HepG2 (cell line): ENCODE measurements around the gene ARHGEF4. TPM values are rescaled to one million over a fixed set of nuclear protein-coding genes. Genes with fewer than 3 reads are reported as not detected.

Experiments used
- ATAC-seq: fragments of 200-7000 bp; cut with Tn5 transposase; 3 replicates; pipeline ENCODE4 v1.9.1; 2020; ENCODE audit warnings: mild to moderate bottlenecking, moderate library complexity
- BruUV-seq: library from RNA; stranded (reverse); fragments of 400-500 nt; replicated peaks from 2 replicates; lab custom pipeline; 2021; lab: Mats Ljungman, UMichigan
- CTCF ChIA-PET: fragments of 300-600 bp; formaldehyde crosslinking; extraction: SDS; loops from one replicate; lab custom pipeline; 2021; ENCODE audit warnings: low total read pairs, inconsistent platforms, low intra/inter-chr PET ratio; lab: Yijun Ruan, JAX
- POLR2A ChIA-PET: fragments of 350-600 bp; sonication (Branson Sonifier 250); formaldehyde crosslinking; loops from one replicate; lab custom pipeline; 2020; ENCODE audit warnings: antibody characterized with exemption, inconsistent platforms; lab: Yijun Ruan, JAX
- DNase-seq: peaks from one replicate; pipeline ENCODE4 v3.0.0-alpha.2; 2015; ENCODE audit warnings: low spot score
- FAIRE-seq: peaks from 3 replicates; lab custom pipeline; 2011; peaks lifted over from hg19 to GRCh38; lab: Jason Lieb, UNC
- H2AFZ ChIP-seq: one replicate; pipeline ENCODE4 v1.6.1; 2011; ENCODE audit warnings: low read length, inconsistent platforms
- H3K27ac ChIP-seq: fragments of 300-600 bp; 3 replicates; pipeline ENCODE4 v1.8.0; 2011; ENCODE audit warnings: mixed run types, mild to moderate bottlenecking, mixed read lengths, low read length, inconsistent platforms; ENCODE audit not compliant: insufficient read depth; ENCODE audit errors: extremely low read length
- H3K27me3 ChIP-seq, 2 experiments: fragments of 200-600 bp in 1 of 2; 2 replicates in 1 of 2; 3 replicates in 1 of 2; pipeline versions ENCODE4 v1.6.0 to v1.8.0; 2011; ENCODE audit warnings: low read length in 2 of 2, mild to moderate bottlenecking in 2 of 2, moderate library complexity in 2 of 2, inconsistent platforms in 1 of 2; ENCODE audit not compliant: insufficient read depth in 2 of 2, control insufficient read depth in 1 of 2
- H3K36me3 ChIP-seq, 2 experiments: fragments of 200-600 bp in 1 of 2; replicated peaks in 1 of 2; 2 replicates in 1 of 2; 3 replicates in 1 of 2; pipeline versions ENCODE4 v1.5.1 to v1.8.0; 2011; ENCODE audit warnings: low read length in 2 of 2, inconsistent platforms in 1 of 2; ENCODE audit not compliant: insufficient read depth in 2 of 2, control insufficient read depth in 1 of 2
- H3K4me1 ChIP-seq: 2 replicates; pipeline ENCODE4 v1.5.1; 2012; ENCODE audit warnings: low read length, inconsistent platforms; ENCODE audit not compliant: insufficient read depth
- H3K4me2 ChIP-seq: 2 replicates; pipeline ENCODE4 v1.6.0; 2011; ENCODE audit warnings: low read depth, low read length, inconsistent platforms
- H3K4me3 ChIP-seq, 3 experiments: fragments of 200-600 bp in 1 of 3; sonication (generic), shearing (Covaris generic) in 1 of 3; replicated peaks in 1 of 3; 2 replicates each; pipeline ENCODE4 v1.5.1; 2011 to 2016; ENCODE audit warnings: low read length in 3 of 3, inconsistent platforms in 2 of 3, low read depth in 2 of 3, mild to moderate bottlenecking in 2 of 3, control low read depth in 1 of 3, mixed read lengths in 1 of 3; ENCODE audit not compliant: insufficient read depth in 1 of 3
- H3K79me2 ChIP-seq: one replicate; pipeline ENCODE4 v1.6.1; 2011; ENCODE audit warnings: low read length, inconsistent platforms; ENCODE audit not compliant: insufficient read depth
- H3K9ac ChIP-seq: 2 replicates; pipeline ENCODE4 v1.6.0; 2011; ENCODE audit warnings: mild to moderate bottlenecking, low read depth, low read length, inconsistent platforms; ENCODE audit not compliant: insufficient read depth
- H3K9me3 ChIP-seq: 2 replicates; pipeline ENCODE4 v1.5.1; 2012; ENCODE audit warnings: mild to moderate bottlenecking, low read length
- H4K20me1 ChIP-seq: 2 replicates; pipeline ENCODE4 v1.6.0; 2011; ENCODE audit warnings: inconsistent platforms, mild to moderate bottlenecking, low read length, moderate library complexity; ENCODE audit not compliant: insufficient read depth
- HNF4A ChIP-seq: sonication (generic); formaldehyde crosslinking; IDR thresholded peaks from 2 replicates; pipeline ENCODE4 v1.4.0; 2020; ENCODE audit warnings: missing genetic modification reagents
- PRPF4 ChIP-seq: fragments of 200-400 bp; formaldehyde crosslinking; IDR thresholded peaks from 2 replicates; pipeline ENCODE4 v1.6.1; 2016; ENCODE audit warnings: low read length, low read depth; ENCODE audit not compliant: poor library complexity, severe bottlenecking
- ZFP37 ChIP-seq: sonication (generic); formaldehyde crosslinking; IDR thresholded peaks from 2 replicates; pipeline ENCODE4 v1.4.0; 2020; ENCODE audit warnings: missing genetic modification reagents, borderline replicate concordance
- ZNF772 ChIP-seq: sonication (generic); formaldehyde crosslinking; IDR thresholded peaks from 2 replicates; pipeline ENCODE4 v1.5.0; 2020; ENCODE audit warnings: mild to moderate bottlenecking, missing genetic modification reagents
- WGBS: methylation state at CpG from one replicate; pipeline ENCODE4 v1.1.6; 2017; ENCODE audit warnings: low lambda C conversion rate; 5-methylcytosine and 5-hydroxymethylcytosine counted together
- in situ Hi-C: cut with HindIII; loops from 2 replicates; pipeline ENCODE4 v1.10.0; 2017; ENCODE audit warnings: low pct_unique_long_range_greater_than_20kb; ENCODE audit not compliant: extremely low pct_ligation_motif_present
- intact Hi-C: fragments of 100-400 bp; cut with micrococcal nuclease; formaldehyde crosslinking; loops from one replicate; pipeline ENCODE4 v1.10.0; 2022; ENCODE audit not compliant: unreplicated experiment
- polyA plus RNA-seq, 8 experiments: library from polyadenylated mRNA; depleted of rRNA in 3 of 8; stranded (reverse) in 7 of 8; unstranded in 1 of 8; fragments of >200 nt; fragmentation: Illumina TruSeq in 4 of 8; extraction: Trizol in 4 of 8; gene quantifications; 2 replicates each; pipeline versions ENCODE4 v1.2.1 to v1.2.3, GENCODE V29; 2011 to 2016; ENCODE audit warnings: low read depth in 4 of 8, missing spikeins in 1 of 8, mixed read lengths in 1 of 8; ENCODE audit not compliant: insufficient read depth in 1 of 8
- total RNA-seq, 5 experiments: library from RNA; depleted of rRNA; stranded (reverse); fragments of >200 nt; fragmentation: Illumina TruSeq; extraction: Trizol; gene quantifications; 2 replicates each; pipeline ENCODE4 v1.2.3, GENCODE V29; 2016; ENCODE audit warnings: low read depth in 1 of 5
- TF ChIP-seq, protein P1 (sequence below): sonication (generic); formaldehyde crosslinking; IDR thresholded peaks from 2 replicates; pipeline ENCODE4 v1.4.0; 2020; ENCODE audit warnings: mild to moderate bottlenecking, missing genetic modification reagents, borderline replicate concordance
- TF ChIP-seq, protein P2 (sequence below): IDR thresholded peaks from 2 replicates; pipeline ENCODE4 v1.6.1; 2016; ENCODE audit warnings: low read depth, borderline replicate concordance

The ARHGEF4 gene
- total and polyA plus RNA-seq, 2 of the 13 experiments (the other 11 are each of a cell fraction or from before 2014, with no cell fraction given) = 0.11 to 0.13 TPM

DNA sequence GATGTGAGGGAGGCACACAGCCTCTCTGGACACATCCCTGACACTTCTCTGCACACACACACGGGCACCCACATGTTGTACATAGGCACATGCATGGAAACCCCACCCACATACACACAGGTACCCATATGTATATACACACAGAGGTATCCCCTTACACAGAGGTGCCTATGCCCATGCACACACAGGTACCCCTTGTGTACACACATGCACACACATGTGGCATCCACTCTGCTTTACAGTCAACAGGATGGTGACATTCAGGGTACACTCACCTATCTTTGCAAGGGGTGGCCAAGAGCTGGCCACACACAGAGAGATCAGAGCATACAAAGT is 197.0 kb downstream of the ARHGEF4 start:
- no peak for FAIRE-seq

More for the DNA sequence above, 197.0 kb downstream of the ARHGEF4 start:
- POLR2A ChIA-PET = no interaction called here
- intact Hi-C loops (no loop called here), in situ Hi-C loops (no loop called here)
- no peak overlapping the region for H3K9ac ChIP-seq
- BruUV-seq = no TSS peak
- no peaks in the 10 kb centered on the region for H3K9me3 ChIP-seq
- no peak for DNase-seq
- H2AFZ ChIP-seq = no peak overlapping the region
- ATAC-seq = no peak
- H3K27me3 ChIP-seq = peaks cover 19 to 70% of the 10 kb centered on the region in 2 experiments
- H3K4me2 ChIP-seq = no peak overlapping the region
- TF ChIP-seq HNF4A (CRISPR knock-in tag) (no peak), ZFP37 (CRISPR knock-in tag) (no peak), PRPF4 (no peak), ZNF772 (CRISPR knock-in tag) (no peak)
- TF ChIP-seq, protein P1, sequence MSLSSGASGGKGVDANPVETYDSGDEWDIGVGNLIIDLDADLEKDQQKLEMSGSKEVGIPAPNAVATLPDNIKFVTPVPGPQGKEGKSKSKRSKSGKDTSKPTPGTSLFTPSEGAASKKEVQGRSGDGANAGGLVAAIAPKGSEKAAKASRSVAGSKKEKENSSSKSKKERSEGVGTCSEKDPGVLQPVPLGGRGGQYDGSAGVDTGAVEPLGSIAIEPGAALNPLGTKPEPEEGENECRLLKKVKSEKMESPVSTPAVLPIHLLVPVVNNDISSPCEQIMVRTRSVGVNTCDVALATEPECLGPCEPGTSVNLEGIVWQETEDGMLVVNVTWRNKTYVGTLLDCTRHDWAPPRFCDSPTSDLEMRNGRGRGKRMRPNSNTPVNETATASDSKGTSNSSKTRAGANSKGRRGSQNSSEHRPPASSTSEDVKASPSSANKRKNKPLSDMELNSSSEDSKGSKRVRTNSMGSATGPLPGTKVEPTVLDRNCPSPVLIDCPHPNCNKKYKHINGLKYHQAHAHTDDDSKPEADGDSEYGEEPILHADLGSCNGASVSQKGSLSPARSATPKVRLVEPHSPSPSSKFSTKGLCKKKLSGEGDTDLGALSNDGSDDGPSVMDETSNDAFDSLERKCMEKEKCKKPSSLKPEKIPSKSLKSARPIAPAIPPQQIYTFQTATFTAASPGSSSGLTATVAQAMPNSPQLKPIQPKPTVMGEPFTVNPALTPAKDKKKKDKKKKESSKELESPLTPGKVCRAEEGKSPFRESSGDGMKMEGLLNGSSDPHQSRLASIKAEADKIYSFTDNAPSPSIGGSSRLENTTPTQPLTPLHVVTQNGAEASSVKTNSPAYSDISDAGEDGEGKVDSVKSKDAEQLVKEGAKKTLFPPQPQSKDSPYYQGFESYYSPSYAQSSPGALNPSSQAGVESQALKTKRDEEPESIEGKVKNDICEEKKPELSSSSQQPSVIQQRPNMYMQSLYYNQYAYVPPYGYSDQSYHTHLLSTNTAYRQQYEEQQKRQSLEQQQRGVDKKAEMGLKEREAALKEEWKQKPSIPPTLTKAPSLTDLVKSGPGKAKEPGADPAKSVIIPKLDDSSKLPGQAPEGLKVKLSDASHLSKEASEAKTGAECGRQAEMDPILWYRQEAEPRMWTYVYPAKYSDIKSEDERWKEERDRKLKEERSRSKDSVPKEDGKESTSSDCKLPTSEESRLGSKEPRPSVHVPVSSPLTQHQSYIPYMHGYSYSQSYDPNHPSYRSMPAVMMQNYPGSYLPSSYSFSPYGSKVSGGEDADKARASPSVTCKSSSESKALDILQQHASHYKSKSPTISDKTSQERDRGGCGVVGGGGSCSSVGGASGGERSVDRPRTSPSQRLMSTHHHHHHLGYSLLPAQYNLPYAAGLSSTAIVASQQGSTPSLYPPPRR (CRISPR knock-in tag) = no peak
- TF ChIP-seq, protein P2, sequence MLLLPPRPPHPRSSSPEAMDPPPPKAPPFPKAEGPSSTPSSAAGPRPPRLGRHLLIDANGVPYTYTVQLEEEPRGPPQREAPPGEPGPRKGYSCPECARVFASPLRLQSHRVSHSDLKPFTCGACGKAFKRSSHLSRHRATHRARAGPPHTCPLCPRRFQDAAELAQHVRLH (CRISPR knock-in tag) = no peak
- no peaks in the 10 kb centered on the region for H3K36me3 ChIP-seq
- H4K20me1 ChIP-seq = no peaks in the 10 kb centered on the region
- CTCF ChIA-PET = no interaction called here
- no peak overlapping the region for H3K27ac ChIP-seq
- 0% methylated on average over 1 of the region's 1 CpG for WGBS
- no peak overlapping the region for H3K4me3 ChIP-seq
- H3K79me2 ChIP-seq = no peaks in the 10 kb centered on the region
- H3K4me1 ChIP-seq = 0 out of 2 replicates have a peak, but pooled peaks cover 5% of the 10 kb centered on the region
